Keratinocyte (primary cell): ENCODE results near the gene DIP2C. TPM values are rescaled to one million over a fixed set of nuclear protein-coding genes. Genes with fewer than 3 reads are reported as not detected.

Experiments
- DNase-seq: peaks from one replicate; pipeline ENCODE4 v3.0.0-alpha.2; 2011; ENCODE audit warnings: low read depth, missing footprints, low spot score
- FAIRE-seq: peaks from 2 replicates; lab custom pipeline; 2011; peaks lifted over from hg19 to GRCh38; lab: Jason Lieb, UNC
- H2AFZ ChIP-seq: 2 replicates; pipeline ENCODE4 v1.6.0; 2012; ENCODE audit warnings: low read length, control low read depth, inconsistent platforms; ENCODE audit not compliant: control insufficient read depth
- H3K27ac ChIP-seq: 2 replicates; pipeline ENCODE4 v1.5.1; 2011; ENCODE audit warnings: low read length; ENCODE audit not compliant: control insufficient read depth, insufficient read depth
- H3K27me3 ChIP-seq: 3 replicates; pipeline ENCODE4 v1.6.0; 2011; ENCODE audit warnings: low read length; ENCODE audit not compliant: control insufficient read depth, insufficient read depth; ENCODE audit errors: extremely low read depth
- H3K36me3 ChIP-seq, 2 experiments: 2 replicates in 1 of 2; 3 replicates in 1 of 2; pipeline ENCODE4 v1.5.1; 2011; ENCODE audit warnings: low read length in 2 of 2, mild to moderate bottlenecking in 1 of 2; ENCODE audit not compliant: control insufficient read depth in 2 of 2, insufficient read depth in 2 of 2; ENCODE audit errors: extremely low read depth in 1 of 2
- H3K4me1 ChIP-seq: 3 replicates; pipeline ENCODE4 v1.5.1; 2011; ENCODE audit warnings: low read length; ENCODE audit not compliant: control insufficient read depth, insufficient read depth; ENCODE audit errors: extremely low read depth
- H3K4me2 ChIP-seq: 3 replicates; pipeline ENCODE4 v1.6.0; 2011; ENCODE audit warnings: low read depth, low read length; ENCODE audit not compliant: control insufficient read depth, insufficient read depth; ENCODE audit errors: extremely low read depth
- H3K4me3 ChIP-seq, 3 experiments: fragments of 200-600 bp in 1 of 3; sonication (generic) in 1 of 3; 2 replicates in 2 of 3; 3 replicates in 1 of 3; pipeline ENCODE4 v1.5.1; 2011 to 2016; ENCODE audit warnings: low read length in 3 of 3, mild to moderate bottlenecking in 3 of 3, control low read depth in 2 of 3, inconsistent platforms in 1 of 3, low read depth in 1 of 3, mixed read lengths in 1 of 3, mixed run types in 1 of 3, moderate library complexity in 1 of 3; ENCODE audit not compliant: control insufficient read depth in 2 of 3, insufficient read depth in 2 of 3; ENCODE audit errors: extremely low read depth in 1 of 3
- H3K79me2 ChIP-seq: 2 replicates; pipeline ENCODE4 v1.6.0; 2012; ENCODE audit warnings: low read length; ENCODE audit not compliant: control insufficient read depth, insufficient read depth
- H3K9ac ChIP-seq: 3 replicates; pipeline ENCODE4 v1.6.0; 2011; ENCODE audit warnings: low read length; ENCODE audit not compliant: control insufficient read depth, insufficient read depth; ENCODE audit errors: extremely low read depth
- H3K9me1 ChIP-seq: 3 replicates; pipeline ENCODE4 v1.6.0; 2011; ENCODE audit warnings: low read length; ENCODE audit not compliant: control insufficient read depth, insufficient read depth; ENCODE audit errors: extremely low read depth
- H3K9me3 ChIP-seq: 2 replicates; pipeline ENCODE4 v1.5.1; 2012; ENCODE audit warnings: low read depth, low read length; ENCODE audit not compliant: control insufficient read depth
- H4K20me1 ChIP-seq: 3 replicates; pipeline ENCODE4 v1.6.0; 2011; ENCODE audit warnings: low read length; ENCODE audit not compliant: control insufficient read depth, insufficient read depth; ENCODE audit errors: extremely low read depth
- EZH2 ChIP-seq: IDR thresholded peaks from one replicate; pipeline ENCODE4 v1.6.1; 2012; ENCODE audit warnings: inconsistent platforms, mild to moderate bottlenecking, low read length, moderate library complexity
- dilution Hi-C: fragments of 300-500 bp; cut with MboI; formaldehyde crosslinking; loops from one replicate; pipeline ENCODE4 v1.7.0; 2020; ENCODE audit warnings: low sequenced_read_pairs; ENCODE audit not compliant: extremely low pct_ligation_motif_present
- polyA plus RNA-seq, 5 experiments: library from polyadenylated mRNA; depleted of rRNA in 3 of 5; stranded (reverse) in 3 of 5; stranded (forward) in 1 of 5; unstranded in 1 of 5; fragments of >200 nt; gene quantifications; 1 replicate in 1 of 5; 2 replicates in 3 of 5; 3 replicates in 1 of 5; pipeline versions ENCODE4 v1.2.1 to v1.2.3, GENCODE V29; 2011 to 2012; ENCODE audit warnings: missing spikeins in 2 of 5, low read depth in 1 of 5, low replicate concordance in 1 of 5
- TF ChIP-seq, protein P1 (sequence below), 3 experiments: IDR thresholded peaks in 1 of 3; conservative IDR thresholded peaks in 1 of 3; optimal IDR thresholded peaks in 1 of 3; 2 replicates in 2 of 3; 3 replicates in 1 of 3; pipeline versions ENCODE3 to v1.5.1; 2011; ENCODE audit warnings: low read length in 3 of 3, mild to moderate bottlenecking in 3 of 3, moderate library complexity in 2 of 3, control low read depth in 1 of 3, inconsistent platforms in 1 of 3; ENCODE audit not compliant: insufficient read depth in 2 of 3; ENCODE audit errors: extremely low read depth in 1 of 3

Gene DIP2C
- polyA plus RNA-seq, 1 donor (not counting 4 experiments of a cell fraction or from before 2014, with no cell fraction given) = 1.3 TPM

GRCh38 chr10:458421-458851 is 231.0 kb downstream of the DIP2C start:
- Histone ChIP-seq H3K4me2 (no peak overlapping the region), H3K27me3 (no peaks in the 10 kb centered on the region), H3K9me1 (no peaks in the 10 kb centered on the region), H3K4me3 (no peak overlapping the region), H2AFZ (no peak overlapping the region), H3K36me3 (no peaks in the 10 kb centered on the region), H3K4me1 (peaks cover 10% of the 10 kb centered on the region), H3K9ac (no peak overlapping the region), H3K79me2 (no peaks in the 10 kb centered on the region), H4K20me1 (no peaks in the 10 kb centered on the region), H3K9me3 (peaks cover 4% of the 10 kb centered on the region), H3K27ac (no peak overlapping the region)
- TF ChIP-seq, protein P1, sequence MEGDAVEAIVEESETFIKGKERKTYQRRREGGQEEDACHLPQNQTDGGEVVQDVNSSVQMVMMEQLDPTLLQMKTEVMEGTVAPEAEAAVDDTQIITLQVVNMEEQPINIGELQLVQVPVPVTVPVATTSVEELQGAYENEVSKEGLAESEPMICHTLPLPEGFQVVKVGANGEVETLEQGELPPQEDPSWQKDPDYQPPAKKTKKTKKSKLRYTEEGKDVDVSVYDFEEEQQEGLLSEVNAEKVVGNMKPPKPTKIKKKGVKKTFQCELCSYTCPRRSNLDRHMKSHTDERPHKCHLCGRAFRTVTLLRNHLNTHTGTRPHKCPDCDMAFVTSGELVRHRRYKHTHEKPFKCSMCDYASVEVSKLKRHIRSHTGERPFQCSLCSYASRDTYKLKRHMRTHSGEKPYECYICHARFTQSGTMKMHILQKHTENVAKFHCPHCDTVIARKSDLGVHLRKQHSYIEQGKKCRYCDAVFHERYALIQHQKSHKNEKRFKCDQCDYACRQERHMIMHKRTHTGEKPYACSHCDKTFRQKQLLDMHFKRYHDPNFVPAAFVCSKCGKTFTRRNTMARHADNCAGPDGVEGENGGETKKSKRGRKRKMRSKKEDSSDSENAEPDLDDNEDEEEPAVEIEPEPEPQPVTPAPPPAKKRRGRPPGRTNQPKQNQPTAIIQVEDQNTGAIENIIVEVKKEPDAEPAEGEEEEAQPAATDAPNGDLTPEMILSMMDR (optimal IDR thresholded peaks at IDR 0.05 in 1 of 3, IDR thresholded peaks at IDR 0.05 in 1 of 3, conservative IDR thresholded peaks at IDR 0.05 in 1 of 3; ENCODE audit: extremely low read depth in 1 of 3, insufficient read depth in 2 of 3, low read length in 3 of 3) = no peak
- TF ChIP-seq EZH2 = no peak
- no peak for FAIRE-seq
- dilution Hi-C loops = no loop called here
- DNase-seq = no peak

- no peak for DNase-seq
- no peaks in the 10 kb centered on the region for H3K79me2 ChIP-seq
- H3K27ac ChIP-seq = no peak overlapping the region
- H3K27me3 ChIP-seq = no peaks in the 10 kb centered on the region
- no peaks in the 10 kb centered on the region for H3K9me1 ChIP-seq
- H4K20me1 ChIP-seq = no peaks in the 10 kb centered on the region
- H2AFZ ChIP-seq = no peak overlapping the region
- H3K36me3 ChIP-seq = no peaks in the 10 kb centered on the region
- H3K9ac ChIP-seq = no peak overlapping the region
- H3K4me3 ChIP-seq = no peak overlapping the region
- H3K4me2 ChIP-seq = no peak overlapping the region
- no peak for TF ChIP-seq EZH2
- TF ChIP-seq, protein P1 (optimal IDR thresholded peaks at IDR 0.05 in 1 of 3, IDR thresholded peaks at IDR 0.05 in 1 of 3, conservative IDR thresholded peaks at IDR 0.05 in 1 of 3; ENCODE audit: extremely low read depth in 1 of 3, insufficient read depth in 2 of 3, low read length in 3 of 3) = no peak
- FAIRE-seq = no peak
- H3K4me1 ChIP-seq = peaks cover 10% of the 10 kb centered on the region
- dilution Hi-C loops = no loop called here
- H3K9me3 ChIP-seq = peaks cover 5% of the 10 kb centered on the region
Measured at GRCh38 chr10:456486-456885, 233.0 kb downstream of the DIP2C start.
